GM21447 (cell line): ENCODE results near the gene NUMB.

Experiments used
- ATAC-seq: cut with Tn5 transposase; IDR thresholded peaks from one replicate; pipeline ENCODE4 v1.9.1; 2021; ENCODE audit not compliant: unreplicated experiment

Gene NUMB

GRCh38 chr14:73458183-73458976 lies at the start of gene NUMB:
TSS of gene NUMB (minus strand) at chr14:73458546. CDS start at chr14:73355751, 102,795 bp downstream.
- peak; percentile 96 for ATAC-seq

- no peak for ATAC-seq
Observed at GRCh38 chr14:73503648-73504047, 45.3 kb upstream of the NUMB start.

- ATAC-seq, result no peak
Observed at GRCh38 chr14:73502017-73502619, 43.8 kb upstream of the NUMB start.

DNA sequence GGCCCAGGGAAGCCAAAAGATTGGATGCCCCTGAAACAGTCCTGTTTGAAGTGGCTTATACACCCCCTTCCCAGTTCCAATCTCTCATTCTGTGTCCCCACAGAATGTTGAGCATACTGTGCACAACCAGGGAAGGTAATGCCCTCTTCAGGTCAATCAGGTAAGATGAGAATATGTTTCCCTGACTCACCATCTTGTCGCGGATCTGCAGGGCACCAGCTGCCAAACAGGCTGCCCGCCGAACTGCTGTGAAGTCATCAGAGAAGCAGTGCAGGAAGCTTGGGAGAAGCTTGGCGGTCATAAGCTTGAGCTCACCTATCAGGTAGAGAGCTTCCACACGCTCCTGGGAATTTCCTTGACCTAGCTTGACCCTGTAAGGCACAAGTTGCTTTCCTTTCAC lies 42.0 kb upstream of the NUMB start:
- ATAC-seq, result no peak

- ATAC-seq, result no peak
Observed at GRCh38 chr14:73494593-73494992, 36.2 kb upstream of the NUMB start.

DNA sequence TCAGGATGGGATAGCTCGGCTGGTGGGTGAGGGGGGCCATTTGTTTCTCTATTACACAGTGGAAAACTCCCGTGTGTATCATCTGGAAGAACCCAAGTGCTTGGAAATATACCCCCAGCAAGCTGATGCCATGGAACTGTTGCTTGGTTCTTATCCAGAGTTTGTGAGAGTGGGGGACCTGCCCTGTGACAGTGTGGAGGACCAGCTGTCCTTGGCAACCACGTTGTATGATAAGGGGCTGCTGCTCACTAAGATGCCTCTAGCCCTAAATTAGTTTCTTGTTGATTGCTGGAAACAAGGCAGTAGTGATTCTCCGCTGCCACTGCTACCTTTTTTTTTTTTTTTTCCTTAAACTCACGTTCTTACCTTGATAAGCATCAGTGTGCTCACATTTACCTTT lies 34.3 kb upstream of the NUMB start:
- ATAC-seq, result no peak

- no peak for ATAC-seq
Observed at GRCh38 chr14:73492043-73492552, 33.8 kb upstream of the NUMB start.

DNA sequence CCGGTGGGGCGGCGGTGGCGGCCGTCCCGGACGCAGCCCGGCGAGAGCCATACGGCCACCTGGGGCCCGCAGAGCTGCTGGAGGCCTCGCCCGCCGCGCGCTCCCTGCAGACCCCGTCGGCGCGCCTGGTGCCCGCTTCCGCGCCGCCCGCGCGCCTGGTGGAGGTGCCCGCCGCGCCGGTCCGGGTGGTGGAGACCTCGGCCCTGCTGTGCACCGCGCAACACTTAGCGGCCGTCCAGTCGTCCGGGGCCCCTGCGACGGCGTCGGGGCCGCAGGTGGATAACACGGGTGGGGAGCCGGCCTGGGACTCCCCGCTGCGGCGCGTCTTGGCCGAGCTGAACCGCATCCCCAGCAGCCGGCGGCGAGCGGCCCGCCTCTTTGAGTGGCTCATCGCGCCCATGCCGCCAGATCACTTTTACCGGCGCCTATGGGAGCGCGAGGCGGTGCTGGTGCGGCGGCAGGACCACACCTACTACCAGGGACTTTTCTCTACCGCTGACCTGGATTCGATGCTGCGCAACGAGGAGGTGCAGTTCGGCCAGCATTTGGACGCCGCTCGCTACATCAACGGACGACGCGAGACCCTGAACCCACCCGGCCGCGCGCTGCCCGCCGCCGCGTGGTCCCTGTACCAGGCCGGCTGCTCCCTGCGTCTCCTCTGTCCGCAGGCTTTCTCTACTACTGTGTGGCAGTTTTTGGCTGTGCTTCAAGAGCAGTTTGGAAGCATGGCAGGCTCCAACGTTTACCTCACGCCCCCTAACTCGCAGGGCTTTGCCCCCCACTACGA lies 33.1 kb upstream of the NUMB start:
- ATAC-seq, result peak; percentile 47

GRCh38 chr14:73489481-73490175 lies 31.3 kb upstream of the NUMB start:
- ATAC-seq, result no peak

GRCh38 chr14:73478684-73479083 lies 20.3 kb upstream of the NUMB start:
- ATAC-seq, result no peak

DNA sequence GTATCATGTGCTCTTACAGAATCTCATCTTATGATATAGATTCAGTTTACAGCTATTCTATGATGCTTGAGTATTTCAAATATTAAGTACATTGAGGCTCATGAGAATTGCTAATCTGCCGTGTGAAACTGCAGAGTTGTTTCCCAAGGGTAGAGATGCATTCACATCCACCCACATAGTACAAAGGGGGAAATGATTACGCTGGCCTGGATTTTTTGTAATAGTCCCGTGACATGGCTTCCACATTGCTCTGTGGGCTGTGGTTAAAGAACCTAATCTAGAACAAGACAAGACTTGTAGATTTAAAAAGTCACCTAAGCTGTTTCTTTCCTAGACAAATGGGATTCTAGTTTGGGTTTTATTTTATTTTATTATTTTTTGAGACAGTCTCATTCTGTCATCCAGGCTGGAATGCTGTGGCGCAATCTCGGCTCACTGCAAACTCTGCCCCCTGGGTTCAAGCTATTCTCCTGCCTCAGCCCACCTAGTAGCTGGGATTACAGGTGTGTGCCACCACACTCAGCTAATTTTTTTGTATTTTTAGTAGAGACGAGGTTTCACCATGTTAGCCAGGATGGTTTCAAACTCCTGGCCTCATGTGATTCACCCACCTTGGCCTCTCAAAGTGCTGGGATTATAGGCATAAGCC lies 19.4 kb upstream of the NUMB start:
- no peak for ATAC-seq

- ATAC-seq, result no peak
Observed at GRCh38 chr14:73476451-73476931, 18.1 kb upstream of the NUMB start.

- no peak for ATAC-seq
Observed at GRCh38 chr14:73474952-73475351, 16.6 kb upstream of the NUMB start.

GRCh38 chr14:73472185-73473114 lies 14.1 kb upstream of the NUMB start:
- ATAC-seq, result no peak

DNA sequence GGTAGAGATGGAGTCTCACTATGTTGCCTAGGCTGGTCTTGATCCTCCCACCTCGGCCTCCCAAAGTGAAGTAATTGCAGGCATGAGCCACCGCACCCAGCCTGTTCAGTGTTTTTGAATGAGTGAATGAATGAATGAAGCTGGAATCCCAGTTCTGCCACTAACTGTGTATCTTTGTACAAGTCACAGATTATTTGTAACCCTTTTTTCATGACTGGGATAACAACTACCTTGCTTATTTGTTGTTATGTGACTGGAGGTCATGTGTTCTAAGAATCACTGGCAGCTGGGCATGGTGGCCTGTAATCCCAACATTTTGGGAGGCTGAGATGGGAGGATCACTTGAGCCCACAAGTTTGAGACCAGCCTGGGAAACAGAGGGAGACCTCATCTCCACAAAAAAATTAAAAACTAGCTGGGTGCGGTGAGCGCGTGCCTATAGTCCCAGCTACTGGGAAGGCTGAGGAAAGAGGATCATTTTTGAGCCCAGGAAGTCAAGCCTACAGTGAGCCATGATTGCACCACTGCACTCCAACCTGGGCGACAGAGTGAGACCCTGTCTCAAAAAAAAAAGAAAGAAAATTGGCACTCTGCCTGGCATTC lies 13.3 kb upstream of the NUMB start:
- ATAC-seq, result no peak

DNA sequence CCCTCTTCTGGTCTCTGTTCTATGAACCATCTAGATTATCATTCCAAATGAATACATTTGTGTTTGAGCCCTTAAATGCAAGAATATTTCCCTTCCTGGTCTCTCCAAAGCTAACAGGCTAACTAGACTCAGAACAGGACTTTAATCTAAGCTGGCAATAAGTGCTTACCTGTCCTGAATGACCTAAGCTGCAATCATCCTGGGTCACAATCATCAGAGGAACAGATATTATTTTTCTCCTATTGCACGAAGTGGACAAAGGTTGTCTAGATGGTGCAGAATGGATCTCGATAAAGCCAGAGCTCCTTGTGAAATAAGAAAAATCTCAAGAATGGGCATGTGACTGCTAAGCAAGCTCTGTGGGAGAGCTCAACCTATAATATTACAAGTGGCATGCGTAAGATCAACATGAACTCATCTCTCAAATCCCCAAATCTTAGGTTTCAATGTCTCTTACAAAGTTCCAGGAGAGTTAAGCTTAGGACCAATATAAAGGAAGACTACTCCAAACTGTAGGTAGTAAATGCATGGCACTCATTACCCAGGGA lies 10.6 kb upstream of the NUMB start:
- ATAC-seq, result no peak

DNA sequence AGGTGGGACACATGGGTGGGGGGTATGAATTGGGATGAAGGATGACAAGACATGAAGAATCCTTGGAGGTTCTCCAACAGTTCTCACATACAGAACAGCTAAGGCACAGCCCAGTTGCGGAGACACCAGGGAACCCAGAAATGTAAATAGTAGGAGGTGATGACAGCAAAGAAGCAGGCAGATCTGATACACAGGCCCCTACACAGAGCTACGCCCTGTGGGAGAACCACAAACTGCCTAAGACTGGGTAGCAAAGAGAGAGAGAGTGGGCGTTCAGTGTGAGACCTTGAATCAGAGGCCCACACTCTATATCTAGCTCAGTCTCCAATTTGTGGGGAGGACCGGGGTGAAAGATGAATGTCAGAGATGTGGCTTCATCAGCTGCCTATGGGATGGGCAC lies 9.5 kb upstream of the NUMB start:
- no peak for ATAC-seq

- no peak for ATAC-seq
Observed at GRCh38 chr14:73467377-73467776, 9.0 kb upstream of the NUMB start.

DNA sequence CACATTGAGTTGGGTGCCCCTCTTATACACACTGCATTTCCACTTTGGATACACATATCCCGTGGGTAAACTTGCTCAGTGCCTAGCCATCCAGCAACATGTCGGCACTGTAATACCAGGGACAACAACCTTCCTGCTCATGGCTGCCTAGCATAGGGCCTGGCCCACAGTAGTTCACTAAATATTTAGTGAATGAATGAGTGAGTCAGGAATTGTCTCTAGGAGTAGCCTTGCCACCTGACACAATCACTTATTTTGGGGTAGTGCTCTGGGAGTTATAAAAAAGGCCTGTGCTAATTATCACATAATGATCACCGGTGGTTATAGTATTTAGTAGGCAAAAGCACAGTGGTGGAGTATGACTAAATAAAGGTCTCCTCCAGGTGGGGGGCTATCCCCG lies 8.5 kb upstream of the NUMB start:
- ATAC-seq, result no peak
